Right lobe of liver (tissue), 6 donors: ENCODE results near the gene ELN. TPM values are rescaled to one million over a fixed set of nuclear protein-coding genes. Genes with fewer than 3 reads are reported as not detected.

Experiments
- ATAC-seq, 4 donors: fragments of 200-7000 bp; cut with Tn5 transposase; one replicate each; pipeline ENCODE4 v1.9.1; 2020; ENCODE audit warnings: mild to moderate bottlenecking in 4 of 4, moderate library complexity in 4 of 4
- DNase-seq, 3 donors: peaks; one replicate each; pipeline ENCODE4 v3.0.0-alpha.2; 2020
- H3K27ac ChIP-seq, 3 donors: fragments of 200-600 bp; one replicate each; pipeline ENCODE4 v1.8.0; 2022
- H3K27me3 ChIP-seq, 2 donors: fragments of 200-600 bp; one replicate each; pipeline ENCODE4 v1.8.0; 2022
- H3K36me3 ChIP-seq, 4 donors: fragments of 200-600 bp; sonication (generic) in 1 of 4; one replicate each; pipeline versions ENCODE4 v1.5.1 to v1.8.0; 2017 to 2022; ENCODE audit warnings: control low read depth in 1 of 4
- H3K4me1 ChIP-seq, 4 donors: fragments of 200-600 bp; sonication (generic) in 1 of 4; one replicate each; pipeline versions ENCODE4 v1.5.1 to v1.8.0; 2017 to 2022; ENCODE audit warnings: control low read depth in 1 of 4
- H3K4me3 ChIP-seq, 3 donors: fragments of 200-600 bp; one replicate each; pipeline ENCODE4 v1.8.0; 2022
- H3K9me3 ChIP-seq, 4 donors: fragments of 200-600 bp; sonication (generic) in 1 of 4; one replicate each; pipeline versions ENCODE4 v1.5.1 to v1.8.0; 2017 to 2022; ENCODE audit warnings: control low read depth in 1 of 4
- POLR2A ChIP-seq: fragments of 450-650 bp; IDR thresholded peaks from one replicate; pipeline ENCODE4 v1.6.1; 2017; ENCODE audit warnings: antibody characterized with exemption, mild to moderate bottlenecking
- WGBS: methylation state at CpG from one replicate; pipeline ENCODE4 v1.1.6; 2018; ENCODE audit warnings: low coverage, low lambda C conversion rate; ENCODE audit not compliant: insufficient coverage; ENCODE audit errors: missing lambda C conversion rate; 5-methylcytosine and 5-hydroxymethylcytosine counted together
- intact Hi-C, 2 donors: fragments of 100-400 bp; cut with DNase I; formaldehyde crosslinking; loops; one replicate each; pipeline versions ENCODE4 v1.11.2 to v1.14.1; 2022
- total RNA-seq, 6 experiments: library from RNA; depleted of rRNA in 2 of 6; stranded (reverse); fragments of >200 nt in 2 of 6; fragmentation: NEBNext Ultra II Directional in 3 of 6; extraction: Animal tissue kit (Norgen Biotek cat#: 25700) in 3 of 6; gene quantifications; one replicate each; pipeline versions ENCODE4 v1.1.0 to v1.2.4, GENCODE V29; 2016 to 2023
- TF ChIP-seq, protein P1 (sequence below), 4 donors: fragments of 200-600 bp in 3 of 4; fragments of 450-650 bp in 1 of 4; IDR thresholded peaks; one replicate each; pipeline versions ENCODE4 v1.5.1 to v1.8.0; 2016 to 2022; ENCODE audit warnings: antibody characterized with exemption in 4 of 4, mild to moderate bottlenecking in 2 of 4
- donor health status: DM: no; HTN: yes; CAD: no.
- donor health status: DM: no; HTN: no; CAD: no.
- donor health status: DM: no; HTN: no; CAD: no.
- donor health status: DM: no; HTN: yes; CAD: no.
- donor health status: DM: no; HTN: yes; CAD: no.

ELN gene
- total RNA-seq, 6 experiments from 2014 or later = 3.0 to 11.7 (median 5.3) TPM

DNA sequence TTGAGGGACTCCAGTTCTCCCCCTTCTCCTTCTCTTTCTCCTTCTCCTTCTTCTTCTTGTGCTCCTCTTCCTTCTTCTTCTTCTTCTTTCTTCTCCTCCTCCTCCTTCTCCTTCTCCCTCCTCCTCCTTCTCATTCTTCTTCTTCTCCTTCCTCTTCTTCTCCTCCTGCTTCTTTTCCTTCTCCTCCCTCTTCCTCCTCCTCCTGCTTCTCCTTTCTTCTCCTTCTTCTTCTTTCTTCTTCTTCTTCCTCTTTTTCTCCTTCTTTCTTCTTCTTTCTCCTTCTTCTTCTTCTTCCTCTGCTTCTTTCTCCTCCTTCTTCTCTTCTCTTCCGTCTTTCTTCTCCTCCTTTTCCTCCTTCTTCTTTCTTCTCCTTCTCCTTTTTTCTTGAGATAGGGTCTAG, 30.0 kb downstream of the ELN start:
- no peak for ATAC-seq
- Histone ChIP-seq H3K36me3 (no peaks in the 10 kb centered on the region), H3K4me3 (no peak overlapping the region), H3K4me1 (peaks cover 0 to 16% (median 5%) of the 10 kb centered on the region in 4 donors), H3K27me3 (no peaks in the 10 kb centered on the region), H3K9me3 (no peaks in the 10 kb centered on the region), H3K27ac (no peak overlapping the region)
- no peak for TF ChIP-seq POLR2A
- TF ChIP-seq, protein P1, sequence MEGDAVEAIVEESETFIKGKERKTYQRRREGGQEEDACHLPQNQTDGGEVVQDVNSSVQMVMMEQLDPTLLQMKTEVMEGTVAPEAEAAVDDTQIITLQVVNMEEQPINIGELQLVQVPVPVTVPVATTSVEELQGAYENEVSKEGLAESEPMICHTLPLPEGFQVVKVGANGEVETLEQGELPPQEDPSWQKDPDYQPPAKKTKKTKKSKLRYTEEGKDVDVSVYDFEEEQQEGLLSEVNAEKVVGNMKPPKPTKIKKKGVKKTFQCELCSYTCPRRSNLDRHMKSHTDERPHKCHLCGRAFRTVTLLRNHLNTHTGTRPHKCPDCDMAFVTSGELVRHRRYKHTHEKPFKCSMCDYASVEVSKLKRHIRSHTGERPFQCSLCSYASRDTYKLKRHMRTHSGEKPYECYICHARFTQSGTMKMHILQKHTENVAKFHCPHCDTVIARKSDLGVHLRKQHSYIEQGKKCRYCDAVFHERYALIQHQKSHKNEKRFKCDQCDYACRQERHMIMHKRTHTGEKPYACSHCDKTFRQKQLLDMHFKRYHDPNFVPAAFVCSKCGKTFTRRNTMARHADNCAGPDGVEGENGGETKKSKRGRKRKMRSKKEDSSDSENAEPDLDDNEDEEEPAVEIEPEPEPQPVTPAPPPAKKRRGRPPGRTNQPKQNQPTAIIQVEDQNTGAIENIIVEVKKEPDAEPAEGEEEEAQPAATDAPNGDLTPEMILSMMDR (IDR thresholded peaks at IDR 0.05) = no peak
- WGBS = 71% methylated on average over 1 of the region's 1 CpG
- no peak for DNase-seq
- intact Hi-C loops = loop anchor here in 1 of 2 donors (10.0 kb wide), 1 partner anchor 147 kb away; no protein-coding TSS in a partner anchor

DNA sequence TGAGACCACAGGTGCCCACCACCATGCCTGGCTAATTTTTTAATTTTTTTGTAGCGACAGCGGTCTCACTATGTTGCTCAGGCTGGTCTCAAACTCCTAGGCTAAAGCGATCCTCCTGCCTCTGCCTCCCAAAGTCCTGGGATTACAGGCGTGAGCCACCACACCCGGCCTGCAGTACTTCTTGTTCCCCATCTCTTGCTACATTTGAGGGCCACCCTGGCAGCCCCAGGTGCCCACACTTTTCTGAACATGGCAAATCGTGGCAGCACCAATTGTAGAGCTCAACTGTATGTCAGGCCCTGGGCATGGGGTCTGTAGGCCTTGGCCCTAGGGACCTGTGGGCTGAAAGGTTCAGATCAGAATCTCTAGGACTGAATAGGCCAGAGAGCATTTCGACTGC, 30.5 kb downstream of the ELN start:
- Histone ChIP-seq H3K9me3 (no peaks in the 10 kb centered on the region), H3K36me3 (no peaks in the 10 kb centered on the region), H3K27me3 (no peaks in the 10 kb centered on the region), H3K4me1 (peaks cover 0 to 16% (median 5%) of the 10 kb centered on the region in 4 donors), H3K27ac (no peak overlapping the region), H3K4me3 (no peak overlapping the region)
- 86% methylated on average over 7 of the region's 7 CpGs for WGBS
- ATAC-seq (no peak), DNase-seq (peak in 1 of 3 donors; percentile 20)
- no peak for TF ChIP-seq POLR2A
- TF ChIP-seq, protein P1 (IDR thresholded peaks at IDR 0.05) = no peak
- intact Hi-C loops = loop anchor here in 1 of 2 donors (10.0 kb wide), 1 partner anchor 146 kb away; no protein-coding TSS in a partner anchor

DNA sequence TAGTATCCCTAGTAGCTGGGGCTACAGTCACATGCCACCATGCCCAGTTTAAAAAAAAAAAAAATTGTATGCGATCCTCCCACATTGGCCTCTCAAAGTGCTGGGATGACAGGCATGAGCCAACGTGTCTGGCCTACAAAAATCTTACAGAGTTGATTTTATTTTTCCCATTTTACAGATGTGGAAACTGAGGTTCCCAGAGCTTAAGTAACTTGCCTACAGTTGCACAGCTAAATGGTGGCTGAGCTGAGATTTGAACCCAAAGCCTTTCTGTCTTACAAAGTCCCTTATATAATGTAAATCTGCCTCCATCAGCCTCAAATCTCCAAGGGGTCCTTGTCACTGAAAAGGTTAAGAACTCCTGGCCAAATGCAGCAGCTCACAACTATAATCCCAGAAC, 31.1 kb downstream of the ELN start:
- no peaks in the 10 kb centered on the region for H3K36me3 ChIP-seq
- no peak for ATAC-seq
- peak overlapping the region in 1 of 3 donors; percentile 5 for H3K27ac ChIP-seq
- no peak overlapping the region for H3K4me3 ChIP-seq
- peak in 1 of 3 donors; percentile 7 for DNase-seq
- peaks cover 0 to 16% (median 5%) of the 10 kb centered on the region in 4 donors for H3K4me1 ChIP-seq
- 77% methylated on average over 2 of the region's 2 CpGs for WGBS
- no peaks in the 10 kb centered on the region for H3K27me3 ChIP-seq
- no peaks in the 10 kb centered on the region for H3K9me3 ChIP-seq
- TF ChIP-seq POLR2A = no peak
- TF ChIP-seq, protein P1 (IDR thresholded peaks at IDR 0.05) = no peak
- intact Hi-C loops = loop anchor here in 1 of 2 donors (10.0 kb wide), 1 partner anchor 146 kb away; no protein-coding TSS in a partner anchor

DNA sequence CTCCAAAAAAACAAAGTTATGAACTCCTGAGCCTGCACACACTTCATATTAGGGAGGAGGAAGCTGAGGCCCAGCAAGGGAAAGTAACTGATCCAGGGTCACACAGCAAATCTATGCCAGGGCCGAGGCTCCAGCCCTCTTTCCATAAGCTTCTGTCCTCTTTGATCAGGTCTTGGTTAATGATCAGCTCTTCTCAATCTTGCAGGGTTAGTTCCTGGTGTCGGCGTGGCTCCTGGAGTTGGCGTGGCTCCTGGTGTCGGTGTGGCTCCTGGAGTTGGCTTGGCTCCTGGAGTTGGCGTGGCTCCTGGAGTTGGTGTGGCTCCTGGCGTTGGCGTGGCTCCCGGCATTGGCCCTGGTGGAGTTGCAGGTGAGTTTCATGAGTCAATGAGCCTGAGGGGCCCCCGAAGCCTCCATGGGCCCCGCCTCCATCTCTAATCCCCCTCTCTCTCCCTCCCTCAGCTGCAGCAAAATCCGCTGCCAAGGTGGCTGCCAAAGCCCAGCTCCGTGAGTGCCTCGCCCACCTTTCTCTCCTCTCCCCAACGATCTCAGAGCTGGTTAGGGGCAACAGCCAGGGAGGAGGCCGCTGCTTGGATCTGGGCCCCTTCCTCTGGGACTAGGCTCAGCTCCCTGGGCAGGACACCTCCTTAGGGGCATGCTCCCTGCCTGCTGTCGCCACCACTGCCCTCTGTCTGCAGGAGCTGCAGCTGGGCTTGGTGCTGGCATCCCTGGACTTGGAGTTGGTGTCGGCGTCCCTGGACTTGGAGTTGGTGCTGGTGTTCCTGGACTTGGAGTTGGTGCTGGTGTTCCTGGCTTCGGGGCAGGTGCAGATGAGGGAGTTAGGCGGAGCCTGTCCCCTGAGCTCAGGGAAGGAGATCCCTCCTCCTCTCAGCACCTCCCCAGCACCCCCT, 32.0 kb downstream of the ELN start:
- no peaks in the 10 kb centered on the region for H3K36me3 ChIP-seq
- peak overlapping the region in 2 of 3 donors; percentile 5 to 42 for H3K27ac ChIP-seq
- no peaks in the 10 kb centered on the region for H3K9me3 ChIP-seq
- TF ChIP-seq, protein P1 (IDR thresholded peaks at IDR 0.05) = no peak
- no peak for TF ChIP-seq POLR2A
- intact Hi-C loops = loop anchor here in 1 of 2 donors (10.0 kb wide), 2 partner anchors 145 to 335 kb away; no protein-coding TSS in a partner anchor
- peak; percentile 82 to 91 (median 86) for ATAC-seq
- H3K4me1 ChIP-seq = peaks cover 0 to 16% (median 5%) of the 10 kb centered on the region in 4 donors
- 43% methylated on average over 10 of the region's 21 CpGs for WGBS
- peak; percentile 93 to 96 (median 95) for DNase-seq
- no peak overlapping the region for H3K4me3 ChIP-seq
- H3K27me3 ChIP-seq = no peaks in the 10 kb centered on the region
